HepG2 (cell line): ENCODE results near the gene TMEM253. TPM values are rescaled to one million over a fixed set of nuclear protein-coding genes. Genes with fewer than 3 reads are reported as not detected.

Experiments
- AHDC1 ChIP-seq: sonication (generic); formaldehyde crosslinking; IDR thresholded peaks from 2 replicates; pipeline ENCODE4 v1.5.1; 2020; ENCODE audit warnings: mild to moderate bottlenecking, missing genetic modification reagents, borderline replicate concordance
- CBX1 ChIP-seq: IDR thresholded peaks from one replicate; pipeline ENCODE4 v1.6.1; 2016; ENCODE audit warnings: antibody characterized with exemption, low read depth
- JUN ChIP-seq: sonication (generic); formaldehyde crosslinking; IDR thresholded peaks from 2 replicates; pipeline ENCODE4 v1.4.0; 2020; ENCODE audit warnings: mild to moderate bottlenecking, missing genetic modification reagents
- KLF16 ChIP-seq, 2 experiments: sonication (generic) in 1 of 2; formaldehyde crosslinking in 1 of 2; IDR thresholded peaks; 2 replicates each; pipeline versions ENCODE4 v1.6.1 to v1.8.0; 2016 to 2023; ENCODE audit warnings: missing genetic modification reagents in 2 of 2, missing compliant biosample characterization in 1 of 2
- MAX ChIP-seq: IDR thresholded peaks from 2 replicates; pipeline ENCODE4 v1.6.1; 2012; ENCODE audit warnings: inconsistent platforms
- MLLT10 ChIP-seq: sonication (generic); formaldehyde crosslinking; IDR thresholded peaks from 2 replicates; pipeline ENCODE4 v1.4.0; 2020; ENCODE audit warnings: missing genetic modification reagents
- MLX ChIP-seq: IDR thresholded peaks from 2 replicates; pipeline ENCODE4 v1.6.1; 2016
- MTA3 ChIP-seq: sonication (generic); formaldehyde crosslinking; IDR thresholded peaks from 2 replicates; pipeline ENCODE4 v1.4.0; 2020; ENCODE audit warnings: missing genetic modification reagents
- MTF2 ChIP-seq: sonication (generic); formaldehyde crosslinking; IDR thresholded peaks from 2 replicates; pipeline ENCODE4 v1.5.0; 2020; ENCODE audit warnings: missing genetic modification reagents, borderline replicate concordance
- PITX1 ChIP-seq: sonication (generic); formaldehyde crosslinking; IDR thresholded peaks from 2 replicates; pipeline ENCODE4 v1.5.1; 2020; ENCODE audit warnings: mild to moderate bottlenecking, missing genetic modification reagents
- POLR2A ChIP-seq, 2 experiments: IDR thresholded peaks; 2 replicates each; pipeline ENCODE4 v1.6.1; 2011; ENCODE audit warnings: low read depth in 2 of 2, low read length in 2 of 2, mild to moderate bottlenecking in 1 of 2, moderate library complexity in 1 of 2; ENCODE audit not compliant: insufficient read depth in 1 of 2
- SAP130 ChIP-seq: IDR thresholded peaks from 2 replicates; pipeline ENCODE4 v1.6.1; 2016; ENCODE audit warnings: low read depth
- TAF15 ChIP-seq: fragments of 200-400 bp; formaldehyde crosslinking; IDR thresholded peaks from one replicate; pipeline ENCODE4 v1.6.1; 2018; ENCODE audit warnings: mild to moderate bottlenecking, low read depth, low read length; ENCODE audit not compliant: poor library complexity, severe bottlenecking
- TEF ChIP-seq: sonication (generic); formaldehyde crosslinking; IDR thresholded peaks from 2 replicates; pipeline ENCODE4 v1.5.0; 2020; ENCODE audit warnings: missing genetic modification reagents
- TERF1 ChIP-seq: sonication (generic); formaldehyde crosslinking; IDR thresholded peaks from 2 replicates; pipeline ENCODE4 v1.8.0; 2022; ENCODE audit warnings: mild to moderate bottlenecking, missing genetic modification reagents, moderate library complexity
- TRAFD1 ChIP-seq: sonication (generic); formaldehyde crosslinking; IDR thresholded peaks from 2 replicates; pipeline ENCODE4 v1.5.1; 2020; ENCODE audit warnings: missing genetic modification reagents, mild to moderate bottlenecking, borderline replicate concordance
- ZFP41 ChIP-seq: sonication (generic); formaldehyde crosslinking; IDR thresholded peaks from 2 replicates; pipeline ENCODE4 v1.4.0; 2020; ENCODE audit warnings: mild to moderate bottlenecking, missing genetic modification reagents, borderline replicate concordance
- ZNF224 ChIP-seq: sonication (generic); formaldehyde crosslinking; IDR thresholded peaks from 2 replicates; pipeline ENCODE4 v1.5.0; 2020; ENCODE audit warnings: mild to moderate bottlenecking, missing genetic modification reagents
- ZNF335 ChIP-seq: sonication (generic); formaldehyde crosslinking; IDR thresholded peaks from 2 replicates; pipeline ENCODE4 v1.4.0; 2020; ENCODE audit warnings: missing genetic modification reagents
- ZNF816 ChIP-seq: sonication (generic); formaldehyde crosslinking; IDR thresholded peaks from 2 replicates; pipeline ENCODE4 v1.8.0; 2022; ENCODE audit warnings: missing genetic modification reagents, mild to moderate bottlenecking, borderline replicate concordance
- polyA plus RNA-seq, 8 experiments: library from polyadenylated mRNA; depleted of rRNA in 3 of 8; stranded (reverse) in 7 of 8; unstranded in 1 of 8; fragments of >200 nt; fragmentation: Illumina TruSeq in 4 of 8; extraction: Trizol in 4 of 8; gene quantifications; 2 replicates each; pipeline versions ENCODE4 v1.2.1 to v1.2.3, GENCODE V29; 2011 to 2016; ENCODE audit warnings: low read depth in 4 of 8, missing spikeins in 1 of 8, mixed read lengths in 1 of 8; ENCODE audit not compliant: insufficient read depth in 1 of 8
- total RNA-seq, 5 experiments: library from RNA; depleted of rRNA; stranded (reverse); fragments of >200 nt; fragmentation: Illumina TruSeq; extraction: Trizol; gene quantifications; 2 replicates each; pipeline ENCODE4 v1.2.3, GENCODE V29; 2016; ENCODE audit warnings: low read depth in 1 of 5

Gene TMEM253
- total and polyA plus RNA-seq, 2 of the 13 experiments (the other 11 are each of a cell fraction or from before 2014, with no cell fraction given): 0.29 to 0.45 TPM

- TF ChIP-seq MLX (no peak), ZNF816 (CRISPR knock-in tag) (0 out of 2 replicates have a peak, but pooled peaks have one; percentile 56), POLR2A (IDR thresholded peaks at IDR 0.05; ENCODE audit: insufficient read depth in 1 of 2, low read depth in 2 of 2, low read length in 2 of 2) (no peak), KLF16 (CRISPR knock-in tag; IDR thresholded peaks at IDR 0.05) (0 out of 4 replicates have a peak, but pooled peaks of 1 of the 2 experiments have one; percentile 24), SAP130 (CRISPR knock-in tag) (peak; percentile 65), MTF2 (CRISPR knock-in tag) (no peak), TAF15 (no peak), MTA3 (no peak), TEF (0 out of 2 replicates have a peak, but pooled peaks have one; percentile 21), CBX1 (no peak), ZNF224 (CRISPR knock-in tag) (0 out of 2 replicates have a peak, but pooled peaks have one; percentile 49), TERF1 (CRISPR knock-in tag) (no peak), MLLT10 (CRISPR knock-in tag) (no peak), ZNF335 (no peak), MAX (peak; percentile 39), TRAFD1 (CRISPR knock-in tag) (no peak), JUN (CRISPR knock-in tag) (no peak), AHDC1 (CRISPR knock-in tag) (no peak), PITX1 (CRISPR knock-in tag) (peak; percentile 36; the same call in 1 of the 2 replicates), ZFP41 (CRISPR knock-in tag) (no peak; the same call in 1 of the 2 replicates)
Observed at GRCh38 chr14:21070610-21071224, 30.1 kb upstream of the TMEM253 start (continued).
